Measurements from ENCODE around the gene SF3B6. TPM values are rescaled to one million over a fixed set of nuclear protein-coding genes. Genes with fewer than 3 reads are reported as not detected.
"Not testable (repeated sequence)": the region's sequence is repeated elsewhere in the genome, so short reads cannot be mapped to it uniquely, and the experiment has no call there.

Gene SF3B6
- total and polyA plus RNA-seq, 2 of the 4 experiments (the other 2 are of a cell fraction), result 143 to 191 TPM

DNA sequence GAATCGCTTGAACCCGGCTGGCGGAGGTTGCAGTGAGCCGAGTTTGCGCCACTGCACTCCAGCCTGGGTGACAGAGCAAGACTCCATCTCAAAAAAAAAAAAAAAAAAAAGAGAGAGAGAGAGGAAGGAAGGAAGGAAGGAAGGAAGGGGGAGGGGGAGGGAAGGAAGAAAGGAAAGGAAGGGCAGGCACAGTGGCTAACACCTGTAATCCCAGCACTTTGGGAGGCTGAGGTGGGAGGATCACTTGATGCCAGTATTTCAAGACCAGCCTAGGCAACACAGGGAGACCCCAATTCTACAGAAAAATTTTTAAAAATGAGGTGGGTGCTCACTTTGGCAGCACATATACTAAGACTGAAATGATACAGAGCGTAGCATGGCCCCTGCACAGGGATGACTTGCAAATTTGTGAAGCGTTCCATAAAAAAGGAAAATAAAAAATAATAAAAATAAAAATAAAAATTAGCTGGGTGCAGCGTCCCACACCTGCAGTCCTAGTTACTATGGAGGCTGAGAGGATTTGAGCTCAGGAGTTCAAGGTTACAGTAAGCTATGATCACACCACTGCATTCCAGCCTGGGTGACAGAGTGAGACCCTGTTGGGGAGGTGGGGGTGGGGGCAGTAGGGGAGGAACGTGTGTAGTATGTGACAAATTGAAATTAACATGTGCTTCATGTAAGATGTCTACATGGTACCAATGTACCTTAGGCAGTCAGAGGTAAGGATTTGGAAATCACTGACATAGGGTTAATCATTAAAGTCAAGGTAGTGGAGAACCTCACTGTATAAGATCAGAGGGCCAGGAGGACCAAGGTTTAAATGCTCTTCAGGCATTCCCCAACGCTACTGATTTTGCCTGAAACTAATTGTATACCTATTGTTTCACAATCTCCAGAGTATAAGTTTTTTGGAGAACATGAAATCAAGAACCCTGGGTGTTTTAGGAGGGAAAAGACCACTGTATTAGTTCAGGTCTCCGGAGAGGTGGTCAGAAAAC, 30.3 kb downstream of the SF3B6 start:
- Histone ChIP-seq H3K9me1 (ENCODE audit: insufficient read depth, low read length) (peaks cover 8% of the 10 kb centered on the region), H2AK5ac (ENCODE audit: low read depth, low read length) (no peak overlapping the region), H2AK9ac (replicated peaks; ENCODE audit: low read depth, low read length, poor library complexity) (no peak overlapping the region), H3K4me3 (ENCODE audit: insufficient read depth, low read depth, low read length) (no peak overlapping the region), H3K79me1 (ENCODE audit: low read depth in 1 of 2, low read length in 2 of 2) (peaks cover 10 to 28% of the 10 kb centered on the region in 2 experiments; a peak in 3 of 4 replicates), H3K14ac (replicated peaks; ENCODE audit: low read depth, low read length) (no peak overlapping the region), H3K9ac (ENCODE audit: low read depth, low read length) (no peak overlapping the region), H3K27me3 (ENCODE audit: control insufficient read depth, insufficient read depth, low read length) (no peaks in the 10 kb centered on the region), H4K20me1 (ENCODE audit: insufficient read depth, low read length) (no peaks in the 10 kb centered on the region), H3K4ac (ENCODE audit: low read depth, low read length) (no peak overlapping the region), H3K23ac (ENCODE audit: low read depth, low read length) (no peak overlapping the region), H2BK5ac (ENCODE audit: low read depth, low read length, poor library complexity, severe bottlenecking) (no peak overlapping the region), H3K4me1 (ENCODE audit: control insufficient read depth, insufficient read depth, low read length) (no peaks in the 10 kb centered on the region), H2BK15ac (ENCODE audit: low read depth, low read length) (no peak overlapping the region), H4K5ac (ENCODE audit: low read depth, low read length) (no peak overlapping the region), H2BK20ac (ENCODE audit: low read depth, low read length) (no peak overlapping the region), H2BK120ac (ENCODE audit: low read depth, low read length) (no peak overlapping the region), H2AFZ (replicated peaks; ENCODE audit: low read length, poor library complexity) (no peak overlapping the region), H4K8ac (ENCODE audit: low read depth in 2 of 2, low read length in 2 of 2) (no peak overlapping the region), H3K18ac (ENCODE audit: low read depth, low read length) (no peak overlapping the region), H3K56ac (ENCODE audit: extremely low read depth, insufficient read depth, low read length) (no peak overlapping the region), H3K9me3 (ENCODE audit: control insufficient read depth, insufficient read depth, low read length) (no peaks in the 10 kb centered on the region), H3K36me3 (ENCODE audit: control insufficient read depth, insufficient read depth, low read length) (no peaks in the 10 kb centered on the region), H4K91ac (ENCODE audit: insufficient read depth, low read depth, low read length) (no peak overlapping the region), H3K4me2 (ENCODE audit: low read depth, low read length) (peak overlapping the region; percentile 64; the same call in 1 of the 2 replicates), H3K27ac (ENCODE audit: insufficient read depth, low read length) (no peak overlapping the region)
- ChIA-PET POLR2A (ENCODE audit: unreplicated experiment) (no interaction called here), CTCF (no interaction called here)
- DNase-seq (no peak), ATAC-seq (ENCODE audit: low read depth) (no peak)
- intact Hi-C loops (cut with micrococcal nuclease), result loop anchor here (10.0 kb wide), 1 partner anchor 101 kb away; the partner anchor contains the start of gene UBXN2A
- WGBS, 2 experiments (ENCODE audit: extremely low coverage in 2 of 2, insufficient read length in 1 of 2), result no CpG with 5 or more reads among the region's 11 CpGs
- TF ChIP-seq CEBPB (IDR thresholded peaks at IDR 0.05; ENCODE audit: low read depth, low read length), result 0 out of 2 replicates have a peak, but pooled peaks have one; percentile 1
- no peak for TF ChIP-seq MAZ (IDR thresholded peaks at IDR 0.05; ENCODE audit: borderline replicate concordance, low read depth, low read length)
- TF ChIP-seq NFE2L2 (IDR thresholded peaks at IDR 0.05; ENCODE audit: low read depth, low read length), result peak; percentile 60; the same call in 1 of the 2 replicates
- no TSS peak for BruUV-seq (replicated peaks)
- in situ Hi-C loops (cut with MboI; ENCODE audit: low sequenced_read_pairs), result no loop called here
- dilution Hi-C loops (cut with HindIII; ENCODE audit: low sequenced_read_pairs, unreplicated experiment), result no loop called here

DNA sequence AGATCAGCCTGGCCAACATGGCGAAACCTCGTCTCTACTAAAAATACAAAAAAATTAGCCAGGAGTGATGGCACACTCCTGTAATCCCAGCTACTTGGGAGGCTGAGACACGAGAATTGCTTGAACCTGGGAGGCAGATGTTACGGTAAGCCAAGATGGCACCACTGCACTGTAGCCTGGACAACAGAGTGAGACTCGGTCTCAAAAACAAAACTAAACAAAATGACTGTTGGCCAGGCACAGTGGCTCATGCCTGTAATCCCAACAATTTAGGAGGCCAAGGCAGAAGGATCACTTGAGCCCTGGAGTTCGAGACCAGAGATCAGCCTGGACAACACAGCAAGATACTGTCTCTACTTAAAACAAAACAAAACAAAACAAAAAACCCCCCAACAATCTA, 33.0 kb downstream of the SF3B6 start:
- H3K9me3 ChIP-seq (ENCODE audit: control insufficient read depth, insufficient read depth, low read length); H3K36me3 ChIP-seq (ENCODE audit: control insufficient read depth, insufficient read depth, low read length); H3K4me1 ChIP-seq (ENCODE audit: control insufficient read depth, insufficient read depth, low read length); H3K23ac ChIP-seq (ENCODE audit: low read depth, low read length); H2AFZ ChIP-seq (replicated peaks; ENCODE audit: low read length, poor library complexity); H2BK20ac ChIP-seq (ENCODE audit: low read depth, low read length); H4K8ac ChIP-seq (ENCODE audit: low read depth in 2 of 2, low read length in 2 of 2); H2BK120ac ChIP-seq (ENCODE audit: low read depth, low read length); H2AK9ac ChIP-seq (replicated peaks; ENCODE audit: low read depth, low read length, poor library complexity); H3K56ac ChIP-seq (ENCODE audit: extremely low read depth, insufficient read depth, low read length); H3K27me3 ChIP-seq (ENCODE audit: control insufficient read depth, insufficient read depth, low read length); H4K20me1 ChIP-seq (ENCODE audit: insufficient read depth, low read length); H3K14ac ChIP-seq (replicated peaks; ENCODE audit: low read depth, low read length); H3K4ac ChIP-seq (ENCODE audit: low read depth, low read length); CTCF ChIA-PET; H3K27ac ChIP-seq (ENCODE audit: insufficient read depth, low read length); H2BK15ac ChIP-seq (ENCODE audit: low read depth, low read length); DNase-seq; H3K9me1 ChIP-seq (ENCODE audit: insufficient read depth, low read length); H3K4me2 ChIP-seq (ENCODE audit: low read depth, low read length); POLR2A ChIA-PET (ENCODE audit: unreplicated experiment); H4K5ac ChIP-seq (ENCODE audit: low read depth, low read length); dilution Hi-C loops (cut with HindIII; ENCODE audit: low sequenced_read_pairs, unreplicated experiment); in situ Hi-C loops (cut with MboI; ENCODE audit: low sequenced_read_pairs); H4K91ac ChIP-seq (ENCODE audit: insufficient read depth, low read depth, low read length); BruUV-seq (replicated peaks); H2BK5ac ChIP-seq (ENCODE audit: low read depth, low read length, poor library complexity, severe bottlenecking); ATAC-seq (ENCODE audit: low read depth); H3K4me3 ChIP-seq (ENCODE audit: insufficient read depth, low read depth, low read length); H3K18ac ChIP-seq (ENCODE audit: low read depth, low read length); H3K9ac ChIP-seq (ENCODE audit: low read depth, low read length): not testable (repeated sequence)
- Histone ChIP-seq H2AK5ac (ENCODE audit: low read depth, low read length) (peak overlapping the region; percentile 28; the same call in 1 of the 2 replicates), H3K79me1 (ENCODE audit: low read depth in 1 of 2, low read length in 2 of 2) (peaks cover 10 to 28% of the 10 kb centered on the region in 2 experiments; a peak in 3 of 4 replicates)
- intact Hi-C loops (cut with micrococcal nuclease), result loop anchor here (10.0 kb wide), 1 partner anchor 98 kb away; the partner anchor contains the start of gene UBXN2A
- 100% methylated on average over 3 of the region's 6 CpGs; no CpG with 5 or more reads in 1 of the 2 experiments for WGBS, 2 experiments (ENCODE audit: extremely low coverage in 2 of 2, insufficient read length in 1 of 2)
